ENCODE measurements around the gene STAG2.

The STAG2 gene

DNA sequence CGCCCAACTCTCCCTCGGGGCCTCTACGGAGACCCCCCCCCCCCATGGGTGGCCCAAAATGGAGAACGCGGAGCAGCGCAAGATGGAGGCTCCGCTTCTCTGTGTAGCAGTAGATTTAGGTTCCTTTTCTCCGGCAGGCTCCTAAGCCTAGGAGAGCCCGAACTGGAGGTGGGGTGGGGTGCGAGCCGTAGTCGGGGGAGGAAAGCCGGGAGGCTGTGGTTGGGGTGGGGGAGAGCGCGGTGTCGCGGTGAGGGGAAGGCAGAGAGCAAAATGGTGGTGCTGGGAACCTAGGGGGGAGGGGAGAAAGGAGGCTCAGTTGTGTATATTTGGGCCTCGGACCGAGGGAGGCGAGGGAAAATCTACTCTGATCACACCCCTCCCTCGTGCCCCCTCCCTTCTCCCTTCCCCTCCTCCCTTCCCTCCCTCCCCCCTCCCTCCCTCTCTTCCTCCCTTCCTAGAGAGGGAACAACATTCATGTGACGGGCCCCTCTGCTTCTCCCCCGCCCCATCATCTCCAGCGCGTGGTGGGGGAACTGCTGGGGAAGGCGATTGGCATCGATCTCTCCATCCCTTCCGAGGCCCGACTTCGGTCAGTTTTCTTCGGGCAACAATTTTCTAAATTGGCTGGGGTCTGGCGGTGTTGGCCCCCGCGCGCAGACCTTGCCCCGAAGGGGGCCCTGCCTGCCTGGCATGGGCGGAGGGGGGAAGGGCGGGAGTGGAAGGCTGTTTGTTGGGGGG, at the start of gene STAG2:
Gene STAG2 (plus strand): TSS at position 439 of the 738 bp plus-strand sequence. CDS start 60,922 bp downstream, outside the sequence.
- TF ChIP-seq EZH2phosphoT487 (IDR thresholded peaks at IDR 0.05; ENCODE audit: low read depth) = no peak
- TF ChIP-seq, protein P1, sequence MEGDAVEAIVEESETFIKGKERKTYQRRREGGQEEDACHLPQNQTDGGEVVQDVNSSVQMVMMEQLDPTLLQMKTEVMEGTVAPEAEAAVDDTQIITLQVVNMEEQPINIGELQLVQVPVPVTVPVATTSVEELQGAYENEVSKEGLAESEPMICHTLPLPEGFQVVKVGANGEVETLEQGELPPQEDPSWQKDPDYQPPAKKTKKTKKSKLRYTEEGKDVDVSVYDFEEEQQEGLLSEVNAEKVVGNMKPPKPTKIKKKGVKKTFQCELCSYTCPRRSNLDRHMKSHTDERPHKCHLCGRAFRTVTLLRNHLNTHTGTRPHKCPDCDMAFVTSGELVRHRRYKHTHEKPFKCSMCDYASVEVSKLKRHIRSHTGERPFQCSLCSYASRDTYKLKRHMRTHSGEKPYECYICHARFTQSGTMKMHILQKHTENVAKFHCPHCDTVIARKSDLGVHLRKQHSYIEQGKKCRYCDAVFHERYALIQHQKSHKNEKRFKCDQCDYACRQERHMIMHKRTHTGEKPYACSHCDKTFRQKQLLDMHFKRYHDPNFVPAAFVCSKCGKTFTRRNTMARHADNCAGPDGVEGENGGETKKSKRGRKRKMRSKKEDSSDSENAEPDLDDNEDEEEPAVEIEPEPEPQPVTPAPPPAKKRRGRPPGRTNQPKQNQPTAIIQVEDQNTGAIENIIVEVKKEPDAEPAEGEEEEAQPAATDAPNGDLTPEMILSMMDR (IDR thresholded peaks at IDR 0.05; ENCODE audit: low read depth, low read length) = no peak
- Histone ChIP-seq H3K79me2 (ENCODE audit: low read length) (peaks cover 65% of the 10 kb centered on the region), H3K4me1 (ENCODE audit: low read length) (peaks cover 17% of the 10 kb centered on the region), H3K36me3 (replicated peaks; ENCODE audit: low read depth, low read length) (no peaks in the 10 kb centered on the region), H3K27me3 (ENCODE audit: low read depth, low read length) (no peaks in the 10 kb centered on the region), H3K27ac (ENCODE audit: low read length) (peak within 1 kb of the TSS; percentile 98), H3K4me3 (ENCODE audit: low read length) (peak within 1 kb of the TSS; percentile 98), H3K4me2 (ENCODE audit: low read length) (peak within 1 kb of the TSS; percentile 88), H3K9ac (ENCODE audit: low read length) (peak within 1 kb of the TSS; percentile 97), H2AFZ (ENCODE audit: low read depth, low read length) (peak within 1 kb of the TSS; percentile 56), H3K9me3 (ENCODE audit: insufficient read depth, low read length) (no peaks in the 10 kb centered on the region), H4K20me1 (ENCODE audit: insufficient read depth, low read length) (peaks cover 33% of the 10 kb centered on the region)

GRCh38 chrX:123917069-123917468, 44.4 kb upstream of the STAG2 start:
- TF ChIP-seq, protein P1 (IDR thresholded peaks at IDR 0.05; ENCODE audit: low read depth, low read length) = no peak
- TF ChIP-seq EZH2phosphoT487 (IDR thresholded peaks at IDR 0.05; ENCODE audit: low read depth) = no peak
- Histone ChIP-seq H3K9ac (ENCODE audit: low read length) (no peak overlapping the region), H3K27ac (ENCODE audit: low read length) (no peak overlapping the region)

DNA sequence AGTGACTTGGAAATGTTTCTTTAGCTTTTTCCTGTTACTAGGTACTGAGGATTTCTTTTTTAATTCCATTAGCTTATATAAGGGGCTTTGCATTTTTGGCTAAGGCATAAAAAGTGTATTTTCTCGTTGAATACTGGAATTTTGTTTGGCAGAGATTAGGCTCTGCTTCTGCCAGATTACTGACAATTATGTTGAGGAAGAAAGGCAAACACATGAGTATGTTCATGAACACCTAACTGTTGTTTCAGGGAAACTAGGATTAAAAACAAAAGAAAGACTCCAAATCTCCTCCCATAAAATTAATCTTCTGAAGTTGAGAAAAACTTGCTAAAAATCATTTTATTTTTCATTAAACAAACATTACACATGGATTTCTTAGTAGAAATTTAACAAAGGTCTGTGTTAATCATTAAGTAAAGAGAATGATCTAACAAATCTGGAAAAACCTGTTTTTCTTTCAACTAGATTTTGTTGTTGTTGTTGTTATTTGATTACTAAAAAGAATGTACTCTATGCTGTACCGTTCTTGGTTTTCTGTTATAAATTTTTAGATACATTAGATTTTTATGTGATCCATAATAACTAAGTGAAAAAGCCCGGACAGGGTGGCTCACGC, 43.3 kb upstream of the STAG2 start:
- TF ChIP-seq, protein P1 (IDR thresholded peaks at IDR 0.05; ENCODE audit: low read depth, low read length) = no peak
- no peak for TF ChIP-seq EZH2phosphoT487 (IDR thresholded peaks at IDR 0.05; ENCODE audit: low read depth)
- no peaks in the 10 kb centered on the region for H3K36me3 ChIP-seq (replicated peaks; ENCODE audit: low read depth, low read length)

More at GRCh38 chrX:123917069-123917468, 44.4 kb upstream of the STAG2 start:
- Histone ChIP-seq H3K4me2 (ENCODE audit: low read length) (no peak overlapping the region), H3K9me3 (ENCODE audit: insufficient read depth, low read length) (no peaks in the 10 kb centered on the region), H3K79me2 (ENCODE audit: low read length) (no peaks in the 10 kb centered on the region), H3K4me1 (ENCODE audit: low read length) (no peaks in the 10 kb centered on the region), H4K20me1 (ENCODE audit: insufficient read depth, low read length) (no peaks in the 10 kb centered on the region), H3K27me3 (ENCODE audit: low read depth, low read length) (no peaks in the 10 kb centered on the region), H3K4me3 (ENCODE audit: low read length) (no peak overlapping the region), H2AFZ (ENCODE audit: low read depth, low read length) (no peak overlapping the region), H3K36me3 (replicated peaks; ENCODE audit: low read depth, low read length) (no peaks in the 10 kb centered on the region)

DNA sequence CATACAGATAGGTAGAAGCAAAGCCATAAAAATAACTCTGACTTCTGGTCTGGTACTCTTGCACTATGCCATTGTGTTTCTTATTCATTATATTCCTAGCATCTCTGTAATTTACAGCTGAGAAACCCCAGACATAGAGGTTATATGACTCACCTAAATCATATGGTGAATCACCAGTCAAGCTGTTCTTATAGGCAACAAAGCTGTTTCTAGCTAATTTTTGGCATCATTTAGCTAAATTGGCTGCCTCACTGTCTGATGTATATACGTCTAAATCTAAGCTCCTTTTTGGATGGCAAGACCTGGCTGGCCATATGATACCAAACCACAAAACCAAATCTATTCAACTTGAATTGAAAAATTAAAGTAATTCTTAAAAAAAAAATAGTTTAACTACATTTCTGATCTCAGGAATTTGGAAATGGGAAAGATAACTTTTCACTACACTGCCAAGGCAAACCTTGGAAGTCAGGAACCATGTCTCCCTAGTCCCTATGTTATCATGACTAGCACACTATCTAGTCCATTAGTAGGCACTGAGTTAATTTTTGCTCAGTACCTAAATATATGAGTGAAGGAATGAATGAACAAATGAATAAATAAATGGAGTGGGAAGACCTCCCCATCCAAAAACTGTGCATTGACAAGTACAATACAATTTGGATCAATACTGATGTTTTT, 41.3 kb upstream of the STAG2 start:
- Histone ChIP-seq H3K9ac (ENCODE audit: low read length) (no peak overlapping the region), H3K4me1 (ENCODE audit: low read length) (no peaks in the 10 kb centered on the region), H3K4me2 (ENCODE audit: low read length) (no peak overlapping the region), H3K79me2 (ENCODE audit: low read length) (no peaks in the 10 kb centered on the region), H3K27me3 (ENCODE audit: low read depth, low read length) (no peaks in the 10 kb centered on the region), H2AFZ (ENCODE audit: low read depth, low read length) (no peak overlapping the region), H3K9me3 (ENCODE audit: insufficient read depth, low read length) (no peaks in the 10 kb centered on the region), H4K20me1 (ENCODE audit: insufficient read depth, low read length) (no peaks in the 10 kb centered on the region), H3K36me3 (replicated peaks; ENCODE audit: low read depth, low read length) (no peaks in the 10 kb centered on the region), H3K27ac (ENCODE audit: low read length) (no peak overlapping the region), H3K4me3 (ENCODE audit: low read length) (no peak overlapping the region)
- TF ChIP-seq, protein P1 (IDR thresholded peaks at IDR 0.05; ENCODE audit: low read depth, low read length) = no peak
- no peak for TF ChIP-seq EZH2phosphoT487 (IDR thresholded peaks at IDR 0.05; ENCODE audit: low read depth)

More for the DNA sequence above, 43.3 kb upstream of the STAG2 start:
- no peak overlapping the region for H2AFZ ChIP-seq (ENCODE audit: low read depth, low read length)
- no peak overlapping the region for H3K27ac ChIP-seq (ENCODE audit: low read length)
- H3K79me2 ChIP-seq (ENCODE audit: low read length) = no peaks in the 10 kb centered on the region
- no peaks in the 10 kb centered on the region for H3K4me1 ChIP-seq (ENCODE audit: low read length)
- no peak overlapping the region for H3K4me3 ChIP-seq (ENCODE audit: low read length)
- H3K27me3 ChIP-seq (ENCODE audit: low read depth, low read length) = no peaks in the 10 kb centered on the region
- H3K4me2 ChIP-seq (ENCODE audit: low read length) = no peak overlapping the region
- no peaks in the 10 kb centered on the region for H3K9me3 ChIP-seq (ENCODE audit: insufficient read depth, low read length)
- no peak overlapping the region for H3K9ac ChIP-seq (ENCODE audit: low read length)
- no peaks in the 10 kb centered on the region for H4K20me1 ChIP-seq (ENCODE audit: insufficient read depth, low read length)
